ENCODE measurements around the gene GALNT2.

GALNT2 gene

DNA sequence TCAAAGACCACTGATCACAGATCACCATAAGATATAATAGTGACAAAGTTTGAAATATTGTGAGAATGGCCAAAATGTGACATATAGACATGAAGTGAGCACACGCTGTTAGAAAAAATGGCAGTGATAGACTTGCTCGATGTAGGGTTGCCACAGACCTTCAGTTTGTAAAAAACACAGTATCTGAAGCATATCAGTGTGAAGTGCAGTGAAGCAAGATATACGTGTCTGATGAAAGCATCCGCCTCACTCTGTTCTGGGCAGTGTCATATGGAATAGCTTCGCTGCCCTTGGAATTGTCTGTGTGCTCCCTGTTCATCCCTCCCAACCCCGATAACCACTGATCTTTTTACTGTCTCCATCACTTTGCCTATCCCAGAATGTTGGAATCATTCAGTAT, 50.7 kb downstream of the GALNT2 start:
- no peak for DNase-seq

- no peak for DNase-seq
Measured at GRCh38 chr1:230119340-230119739, 52.3 kb downstream of the GALNT2 start.

GRCh38 chr1:230120289-230120920, 53.4 kb downstream of the GALNT2 start:
- no peak for DNase-seq

- peak in 1 of 2 experiments; percentile 8 for DNase-seq
Measured at GRCh38 chr1:230120921-230121381, 53.9 kb downstream of the GALNT2 start.

- no peak for DNase-seq
Measured at GRCh38 chr1:230121950-230122349, 54.9 kb downstream of the GALNT2 start.

GRCh38 chr1:230122366-230123279, 55.6 kb downstream of the GALNT2 start:
- no peak for DNase-seq

- DNase-seq = no peak
Measured at GRCh38 chr1:230123280-230124185, 56.5 kb downstream of the GALNT2 start.

GRCh38 chr1:230124186-230125128, 57.4 kb downstream of the GALNT2 start:
- peak in 1 of 2 experiments; percentile 8 for DNase-seq

DNA sequence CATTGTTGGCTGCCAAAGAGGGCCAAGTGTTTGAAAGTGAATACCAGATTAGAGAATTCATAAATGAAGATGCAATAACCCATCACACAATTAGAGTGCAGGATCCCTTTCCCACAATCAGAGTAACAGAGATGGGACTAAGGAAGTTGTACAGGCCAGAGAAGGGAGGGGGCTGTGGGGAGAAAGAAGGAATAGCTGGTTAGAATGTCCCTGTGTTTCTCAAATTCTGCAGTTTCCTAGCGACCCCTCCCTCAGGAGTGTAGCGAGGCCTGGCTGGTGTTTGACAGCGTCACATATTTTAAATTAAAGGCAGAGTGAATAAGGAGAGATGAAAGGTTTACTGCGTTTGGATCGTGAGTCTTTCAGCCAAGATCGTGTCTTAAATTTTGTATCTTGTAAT, 58.1 kb downstream of the GALNT2 start:
- DNase-seq = no peak

DNA sequence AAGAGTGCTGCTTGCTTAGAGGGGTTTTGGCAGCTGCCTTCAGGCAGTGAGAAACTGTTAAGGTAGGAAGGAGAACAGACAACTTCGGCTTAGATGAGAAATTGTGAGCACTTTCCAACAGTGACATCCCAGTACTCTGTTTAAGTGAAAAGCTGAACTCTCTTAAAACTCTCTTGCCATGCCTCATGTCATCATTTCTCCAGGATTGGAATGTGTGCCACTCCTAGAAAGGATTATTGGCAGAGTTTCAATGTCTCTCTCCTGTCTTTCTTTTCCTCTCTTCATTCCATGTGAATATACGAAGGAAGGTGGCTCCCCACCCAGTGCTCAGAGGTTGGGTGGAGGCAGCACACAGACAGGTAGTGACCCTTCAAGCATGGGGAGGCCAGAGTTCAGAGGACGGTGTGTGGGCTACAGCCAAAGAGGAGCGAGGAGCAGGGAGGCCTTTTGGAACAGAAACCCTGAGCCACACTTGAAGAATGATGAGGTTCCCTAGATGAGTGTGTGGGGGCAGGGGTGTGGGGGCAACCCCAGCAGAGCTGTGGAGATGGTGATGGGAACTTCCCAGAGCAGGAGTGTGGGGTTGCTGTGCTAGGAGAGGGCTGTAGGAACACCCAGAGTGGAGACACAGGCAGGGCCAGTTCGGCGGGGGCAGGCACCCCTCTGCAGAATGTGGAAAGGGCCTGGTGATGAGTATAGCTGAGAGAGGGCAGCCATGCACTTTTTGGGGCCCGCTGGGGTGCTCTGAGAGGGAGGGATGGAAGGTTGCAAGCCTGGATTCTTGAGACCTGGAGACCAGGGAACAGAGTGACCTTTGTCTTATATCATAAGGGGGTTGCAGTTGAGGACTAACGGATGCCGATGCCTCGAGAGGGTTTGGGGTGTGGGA, 58.8 kb downstream of the GALNT2 start:
- DNase-seq = no peak

- DNase-seq = no peak
Measured at GRCh38 chr1:230126529-230127104, 59.6 kb downstream of the GALNT2 start.

DNA sequence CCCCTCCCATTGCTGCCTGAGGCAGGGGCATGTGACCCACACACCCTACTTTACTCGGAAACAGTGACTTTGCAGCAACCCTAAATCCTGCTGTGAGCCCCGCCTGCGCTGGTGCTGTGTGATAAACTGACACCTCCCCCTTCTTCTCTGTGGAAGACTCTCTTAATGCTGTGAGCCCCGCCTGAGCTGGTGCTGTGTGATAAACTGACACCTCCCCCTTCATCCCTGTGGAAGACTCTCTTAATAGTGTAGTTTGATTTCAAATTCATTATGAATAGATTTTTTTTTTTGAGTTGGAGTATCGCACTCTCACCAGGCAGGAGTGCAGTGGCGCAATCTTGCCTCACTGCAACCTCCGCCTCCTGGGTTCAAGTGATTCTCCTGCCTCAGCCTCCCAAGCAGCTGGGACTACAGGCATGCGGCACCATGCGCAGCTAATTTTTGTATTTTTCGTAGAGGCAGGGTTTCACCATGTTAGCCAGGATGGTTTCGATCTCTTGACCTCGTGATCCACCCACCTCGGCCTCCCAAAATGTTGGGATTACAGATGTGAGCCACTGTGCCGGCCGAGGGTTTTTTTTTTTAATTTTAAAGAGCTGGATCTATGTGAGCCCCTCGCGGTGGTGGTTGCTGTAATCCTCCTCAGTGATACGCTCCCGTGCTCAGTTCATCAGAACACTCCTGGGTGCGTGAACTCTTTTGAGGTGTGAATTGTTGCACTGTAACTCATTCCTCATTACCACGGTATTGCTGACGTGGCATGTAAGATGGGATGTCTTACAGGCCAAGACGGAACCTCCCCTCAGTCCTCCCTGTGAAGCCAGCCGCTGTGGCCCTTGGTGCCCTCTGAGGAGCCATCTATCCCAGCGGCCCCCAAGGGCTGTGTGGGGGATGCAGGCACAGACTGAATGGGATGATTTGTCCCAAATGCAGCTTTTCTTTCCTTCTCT, 60.3 kb downstream of the GALNT2 start:
- DNase-seq = no peak

DNA sequence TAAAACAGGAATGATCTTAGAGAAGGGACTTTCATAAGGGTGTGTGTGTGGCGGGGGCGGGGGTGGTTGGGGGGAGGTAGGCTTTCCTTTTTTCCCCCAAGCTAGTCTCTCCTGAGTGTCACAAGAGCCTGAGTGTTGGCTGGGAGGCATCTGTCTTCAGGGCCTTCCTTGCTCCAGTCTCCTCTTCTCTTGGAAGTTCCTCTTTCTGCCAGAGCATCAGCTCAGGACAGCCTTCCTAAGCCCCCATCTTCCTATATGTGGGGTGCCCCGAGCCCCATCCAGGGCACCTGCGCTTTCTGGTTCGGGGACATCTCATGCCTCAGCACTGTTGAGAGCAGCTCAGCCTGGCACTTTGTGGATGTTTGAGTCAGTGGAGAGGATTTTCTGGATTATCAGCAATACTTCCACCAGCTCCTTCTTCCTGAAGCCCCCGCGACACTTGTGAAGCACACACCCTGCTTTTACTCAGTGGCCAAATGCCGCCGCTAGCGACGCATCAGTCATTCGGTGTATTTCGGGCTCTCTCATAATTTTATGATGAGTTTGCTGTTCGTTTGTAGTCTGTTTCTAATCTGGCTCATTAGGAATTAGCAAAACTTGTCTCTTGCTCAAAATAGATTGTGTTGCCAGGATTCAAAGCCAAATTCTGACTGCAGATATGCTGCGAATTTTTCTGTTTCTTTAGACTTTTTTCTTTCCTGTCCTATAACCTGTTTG, 61.7 kb downstream of the GALNT2 start:
- DNase-seq = no peak

- DNase-seq = no peak
Measured at GRCh38 chr1:230129341-230129740, 62.3 kb downstream of the GALNT2 start.

GRCh38 chr1:230130172-230130944, 63.3 kb downstream of the GALNT2 start:
- no peak for DNase-seq

DNA sequence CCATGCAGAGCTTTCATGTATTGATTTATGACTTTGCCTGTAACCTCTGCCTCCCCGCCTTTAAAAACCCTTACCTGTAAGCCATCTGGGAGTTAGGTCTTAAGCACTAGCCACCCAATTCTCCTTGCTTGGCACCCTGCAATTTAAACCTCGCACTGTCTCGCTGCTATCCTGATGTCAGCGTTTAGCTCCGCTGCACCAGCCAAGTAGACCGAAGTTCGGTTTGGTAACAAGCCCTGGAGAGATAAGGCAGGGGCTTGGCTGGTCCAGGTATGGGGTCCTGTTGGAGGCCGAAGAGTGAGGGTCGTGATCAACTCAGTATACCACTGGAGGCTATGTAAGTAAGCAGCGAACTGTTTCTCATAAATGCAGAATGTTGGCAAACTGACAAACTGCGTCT, 64.4 kb downstream of the GALNT2 start:
- no peak for DNase-seq

DNA sequence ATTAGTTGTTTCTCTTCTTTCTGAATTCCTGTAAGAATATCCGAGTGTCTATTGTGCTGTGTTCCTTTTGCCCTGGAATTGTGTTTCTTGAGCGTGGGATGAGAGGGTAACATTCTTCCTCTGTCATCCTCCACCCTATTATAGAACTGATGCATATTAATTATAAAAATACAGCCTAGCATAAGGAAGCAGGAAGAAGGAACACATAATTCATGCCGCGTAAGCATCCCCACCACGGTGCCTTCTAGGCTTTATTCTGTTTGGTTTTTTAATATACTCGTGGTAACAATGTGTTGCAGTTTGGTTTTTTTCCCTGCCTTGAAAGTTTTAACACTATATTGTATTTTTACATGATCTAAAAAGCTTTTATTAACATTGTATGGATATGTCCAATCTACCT, 65.7 kb downstream of the GALNT2 start:
- DNase-seq = no peak

GRCh38 chr1:230135726-230136125, 68.7 kb downstream of the GALNT2 start:
- no peak for DNase-seq

All from AML-193 (cell line).